ENCODE measurements around the gene VAMP1.

VAMP1 gene

DNA sequence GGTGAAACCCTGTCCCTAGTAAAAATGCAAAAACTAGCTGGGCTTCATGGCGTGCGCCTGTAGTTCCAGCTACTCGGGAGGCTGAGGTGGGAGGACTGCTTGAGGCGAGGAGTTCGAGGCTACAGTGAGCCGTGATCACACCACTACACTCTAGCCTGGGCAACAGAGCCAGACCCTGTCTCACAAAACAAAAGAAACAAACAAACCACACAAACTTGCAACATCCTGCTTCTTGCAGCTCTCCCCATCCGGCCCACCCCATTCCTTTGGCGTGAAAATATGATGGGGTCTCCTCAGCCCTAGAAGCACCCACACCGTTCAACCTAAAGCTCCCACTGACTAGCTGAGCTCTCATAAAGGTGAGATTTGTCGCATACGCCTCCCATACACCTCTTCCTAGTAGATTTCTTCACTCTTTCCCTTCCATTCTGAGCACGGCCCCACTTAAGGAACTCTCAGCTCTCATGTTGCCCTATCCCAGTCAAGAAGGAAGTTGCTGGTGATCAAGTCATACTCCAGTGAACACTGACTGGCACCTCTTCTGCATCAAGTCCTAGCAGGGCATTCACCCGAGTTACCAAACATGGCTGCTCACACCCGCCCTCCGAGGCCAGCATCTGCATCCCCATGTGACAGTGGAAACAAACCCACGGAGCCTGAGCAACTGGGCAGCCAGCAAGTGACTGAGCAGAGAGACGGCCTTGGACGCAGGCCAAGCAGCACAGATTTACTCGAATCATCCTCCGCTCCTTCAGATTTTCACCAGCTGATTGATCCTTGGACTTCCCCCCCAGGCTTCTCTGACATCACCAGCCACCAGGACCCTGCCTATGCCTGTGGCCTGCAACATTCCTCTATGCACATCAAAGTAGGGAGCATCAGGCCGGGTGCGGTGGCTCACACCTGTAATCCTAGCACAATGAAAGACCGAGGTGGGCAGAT lies 44.6 kb downstream of the VAMP1 start:
- no peak for DNase-seq (ENCODE audit: low read depth, low spot score)

DNA sequence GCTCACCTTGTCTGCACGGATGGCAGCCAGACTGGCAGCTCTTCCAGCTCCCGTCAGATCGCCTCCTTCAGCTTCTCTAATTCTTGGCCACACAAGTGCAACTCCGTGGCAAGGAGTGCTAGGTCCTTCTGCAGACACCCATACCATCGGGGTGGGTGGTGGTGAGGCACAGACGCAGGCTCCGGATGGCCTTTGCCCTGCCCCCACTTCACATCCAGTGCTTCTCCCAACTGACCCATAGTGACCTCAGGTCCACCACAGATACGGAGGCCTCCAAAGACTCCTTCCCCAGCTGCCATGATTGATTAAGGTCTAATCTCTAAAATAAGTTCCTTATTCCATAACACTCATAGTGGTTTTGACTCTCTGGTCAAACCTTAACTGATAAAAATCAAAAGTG lies 45.6 kb downstream of the VAMP1 start:
- no peak for DNase-seq (ENCODE audit: low read depth, low spot score)

DNA sequence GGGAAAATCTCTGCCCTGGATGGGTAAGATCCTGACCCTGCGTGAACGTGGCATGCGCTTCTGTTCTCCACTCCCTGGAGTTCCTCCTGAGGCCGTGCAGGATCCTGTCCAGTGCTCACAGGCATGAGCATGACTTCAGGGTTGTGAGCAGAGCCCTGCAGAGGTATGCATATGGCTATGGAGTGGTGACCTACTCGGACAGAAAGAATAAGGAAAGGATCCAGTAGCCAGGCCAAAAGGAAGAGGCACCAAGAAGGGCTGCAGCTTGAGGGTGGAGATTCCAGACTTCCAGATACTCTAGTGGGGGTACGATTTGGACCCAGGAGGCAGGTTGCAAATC lies 46.5 kb downstream of the VAMP1 start:
- no peak for DNase-seq (ENCODE audit: low read depth, low spot score)

DNA sequence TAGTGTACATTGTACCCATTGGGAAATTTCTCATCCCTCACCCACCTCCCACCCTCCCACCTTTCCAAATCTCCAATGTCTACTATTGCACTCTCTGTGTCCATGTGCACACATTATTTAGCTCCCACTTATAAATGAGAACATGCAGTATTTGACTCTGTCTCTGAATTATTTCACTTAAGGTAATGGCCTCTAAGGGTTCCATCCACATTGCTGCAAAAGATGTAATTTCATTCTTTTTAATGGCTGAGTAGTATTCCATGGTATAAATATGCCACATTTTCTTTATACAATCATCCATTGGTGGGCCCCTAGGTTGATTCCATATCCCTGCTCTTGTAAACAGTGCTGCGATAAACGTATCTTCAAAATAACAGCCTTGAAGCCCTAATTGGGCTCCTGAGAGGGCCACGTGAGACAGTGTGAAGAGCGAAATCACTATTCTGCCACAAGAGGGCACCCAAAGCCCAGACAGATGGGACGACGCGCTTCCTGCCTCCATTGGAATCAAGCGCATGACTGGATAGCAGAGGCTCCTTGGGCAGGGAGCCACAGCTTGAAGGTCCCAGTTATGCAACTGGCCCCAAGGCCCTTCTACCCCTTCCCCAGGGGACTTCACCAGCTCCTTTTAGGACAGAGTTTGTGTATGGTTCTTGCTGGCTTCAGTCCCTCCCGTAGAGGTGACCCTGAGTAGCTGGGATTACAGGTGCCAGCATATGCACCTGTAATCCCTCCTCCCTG lies 47.0 kb downstream of the VAMP1 start:
- DNase-seq (ENCODE audit: low read depth, low spot score): peak; percentile 76

DNA sequence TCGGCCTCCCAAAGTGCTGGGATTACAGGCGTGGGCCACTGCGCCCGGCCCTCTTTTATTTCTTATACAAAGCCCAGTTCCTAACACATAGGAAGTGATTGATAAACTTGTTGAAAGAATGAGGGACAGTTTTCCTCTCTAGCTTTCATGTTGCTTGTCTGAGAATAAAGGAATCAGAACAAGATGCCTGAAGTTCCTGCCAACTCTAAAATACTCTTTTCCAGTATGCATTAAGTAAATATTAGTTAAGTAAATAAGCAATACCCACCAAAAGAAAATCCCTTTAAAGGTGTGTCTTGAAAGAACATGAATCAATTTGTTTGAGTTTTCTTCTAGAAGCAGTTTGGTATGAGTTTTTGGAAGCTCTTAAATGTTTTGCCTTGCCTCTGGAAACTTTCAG lies 50.1 kb downstream of the VAMP1 start:
- no peak for DNase-seq (ENCODE audit: low read depth, low spot score)

DNA sequence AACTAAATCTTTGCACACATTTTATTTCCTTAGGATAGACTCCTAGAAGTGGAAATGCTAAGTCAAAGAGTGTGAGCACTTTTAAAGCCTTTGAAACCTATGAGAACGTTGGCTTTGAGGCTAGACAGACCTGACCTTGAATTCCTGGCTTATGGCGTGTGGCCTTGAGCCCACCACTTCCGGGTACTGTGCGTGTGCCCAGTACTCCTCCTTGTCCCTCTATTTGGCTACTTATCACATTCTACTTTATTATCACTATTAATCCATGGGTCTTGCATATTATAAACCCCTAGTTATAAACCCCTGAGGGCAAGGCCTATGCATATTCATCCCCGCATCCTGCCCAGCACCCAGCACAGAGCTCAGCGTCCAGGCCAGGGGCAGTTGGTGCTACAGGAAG lies 51.7 kb downstream of the VAMP1 start:
- no peak for DNase-seq (ENCODE audit: low read depth, low spot score)

DNA sequence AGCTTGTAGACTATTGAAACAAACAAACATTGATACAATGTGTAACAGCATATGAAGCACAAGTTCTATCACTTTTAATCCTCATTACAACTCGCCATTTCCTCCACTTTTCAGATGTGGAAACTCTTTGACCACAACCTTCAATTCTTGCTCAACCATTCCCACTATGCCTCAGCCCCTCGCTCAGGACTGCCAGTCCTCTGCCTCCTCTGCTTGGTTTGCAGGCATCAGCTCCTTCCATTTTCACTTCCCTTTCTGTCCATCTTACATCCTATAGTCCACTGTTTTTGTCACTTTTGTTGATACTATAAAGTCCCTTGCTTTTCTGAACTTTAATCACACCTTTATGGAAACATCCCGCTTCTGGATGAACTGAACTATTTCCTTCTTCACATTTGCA lies 53.9 kb downstream of the VAMP1 start:
- DNase-seq (ENCODE audit: low read depth, low spot score): no peak
